NK-92 (cell line): ENCODE data around the gene GLDN.

ENCODE experiments used
- DNase-seq: peaks from one replicate; lab custom pipeline; 2025; ENCODE audit not compliant: unreplicated experiment; lab: John Stamatoyannopoulos, UW

The GLDN gene

DNA sequence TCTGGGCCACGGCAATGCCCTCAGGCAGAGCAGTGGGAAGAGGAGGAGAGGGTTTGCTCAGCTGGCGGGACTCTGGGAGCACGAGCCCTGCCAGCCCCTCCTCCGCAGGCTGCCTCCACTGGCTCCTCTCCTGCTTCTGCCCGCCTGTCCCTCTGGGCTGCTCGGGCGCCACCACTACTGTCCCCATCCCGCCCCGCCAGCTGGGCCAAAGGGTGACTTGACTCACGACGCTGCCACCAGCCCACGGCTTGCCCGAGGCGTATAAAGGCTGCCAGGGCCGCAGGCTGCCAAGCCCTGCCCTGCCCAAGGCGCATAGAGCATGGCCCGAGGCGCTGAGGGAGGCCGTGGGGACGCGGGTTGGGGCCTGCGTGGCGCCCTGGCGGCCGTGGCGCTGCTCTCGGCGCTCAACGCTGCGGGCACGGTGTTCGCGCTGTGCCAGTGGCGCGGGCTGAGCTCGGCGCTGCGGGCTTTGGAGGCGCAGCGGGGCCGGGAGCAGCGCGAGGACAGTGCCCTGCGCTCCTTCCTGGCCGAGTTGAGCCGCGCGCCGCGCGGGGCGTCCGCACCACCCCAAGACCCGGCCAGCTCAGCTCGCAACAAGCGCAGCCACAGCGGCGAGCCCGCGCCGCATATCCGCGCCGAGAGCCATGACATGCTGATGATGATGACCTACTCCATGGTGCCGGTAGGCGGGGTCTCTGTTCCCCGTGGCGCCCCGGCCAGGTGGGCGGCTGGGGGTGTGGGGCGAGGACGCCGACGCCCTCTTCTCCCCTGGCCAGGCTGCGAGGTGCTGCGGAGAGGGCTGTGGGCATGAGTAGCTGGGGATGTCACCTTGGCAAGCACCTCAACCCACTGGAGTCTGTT lies at the start of gene GLDN:
GLDN (plus strand) TSS at position 290 of the 861 bp plus-strand sequence; CDS start at position 320, 30 bp downstream.
- no peak for DNase-seq

DNA sequence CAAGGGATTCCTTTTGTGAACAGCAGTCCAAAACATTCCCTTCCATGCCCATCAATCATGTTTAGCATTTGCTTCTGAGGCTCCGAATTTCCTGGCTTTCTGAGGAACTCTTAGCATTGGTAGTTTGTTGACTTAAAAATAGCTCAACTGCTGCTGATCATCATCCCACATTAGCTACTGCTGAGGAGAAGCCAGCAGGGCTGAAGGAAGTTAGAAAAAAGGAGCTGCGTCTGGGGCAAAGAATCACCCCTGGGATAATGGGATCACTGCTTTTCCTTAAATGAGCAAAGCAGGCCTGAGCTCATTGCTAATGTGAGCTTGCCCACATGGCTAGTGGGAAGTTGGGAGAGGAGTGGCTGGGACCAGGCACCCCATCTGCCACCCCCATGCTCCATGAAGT lies 42.8 kb upstream of the GLDN start:
- no peak for DNase-seq

- DNase-seq: no peak
Measured at GRCh38 chr15:51299187-51300015, 42.1 kb upstream of the GLDN start.

- no peak for DNase-seq
Measured at GRCh38 chr15:51302480-51302879, 39.0 kb upstream of the GLDN start.

- no peak for DNase-seq
Measured at GRCh38 chr15:51303462-51303980, 37.9 kb upstream of the GLDN start.

GRCh38 chr15:51307325-51307724 lies 34.1 kb upstream of the GLDN start:
- no peak for DNase-seq

DNA sequence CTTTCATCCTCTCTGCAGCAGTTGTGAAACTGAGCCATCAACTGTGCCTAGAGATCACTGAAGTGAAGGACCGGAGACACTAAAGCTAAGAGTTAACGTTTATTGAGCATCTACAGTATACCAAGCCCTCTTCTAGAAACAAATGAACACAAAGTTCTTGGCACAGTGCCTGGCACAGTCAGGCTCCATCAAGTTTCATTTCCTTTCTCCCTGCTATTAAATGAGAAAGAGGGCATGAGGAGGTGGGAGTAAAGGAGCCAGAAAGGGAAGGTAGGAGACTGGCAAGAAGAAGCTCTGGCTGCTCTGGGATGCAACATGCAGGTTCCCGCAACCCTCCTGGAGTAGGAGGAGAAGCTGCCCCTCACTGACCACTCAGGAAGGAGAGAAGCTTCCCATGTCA lies 33.6 kb upstream of the GLDN start:
- no peak for DNase-seq

DNA sequence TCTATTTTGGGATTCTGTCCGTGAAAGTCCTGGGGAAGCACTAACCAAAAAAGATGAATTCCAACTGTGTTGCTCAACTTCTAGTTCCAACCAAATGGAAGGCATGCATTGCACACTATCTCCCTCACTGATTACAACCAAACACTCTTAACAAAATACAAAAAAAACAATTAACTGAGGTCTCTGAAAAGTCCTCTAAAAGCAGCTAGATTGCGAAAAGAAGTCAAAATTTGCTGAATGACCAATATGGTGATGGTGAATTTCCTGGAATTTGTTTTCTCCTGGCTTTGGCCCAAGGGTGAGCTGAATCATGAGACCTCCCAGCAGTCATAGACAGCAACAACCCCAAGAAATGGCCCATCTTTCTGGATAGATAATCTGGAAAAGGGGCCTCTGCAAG lies 31.4 kb upstream of the GLDN start:
- DNase-seq: no peak

- no peak for DNase-seq
Measured at GRCh38 chr15:51311510-51311909, 29.9 kb upstream of the GLDN start.

GRCh38 chr15:51312166-51313073 lies 29.0 kb upstream of the GLDN start:
- no peak for DNase-seq

GRCh38 chr15:51313074-51313393 lies 28.4 kb upstream of the GLDN start:
- no peak for DNase-seq

DNA sequence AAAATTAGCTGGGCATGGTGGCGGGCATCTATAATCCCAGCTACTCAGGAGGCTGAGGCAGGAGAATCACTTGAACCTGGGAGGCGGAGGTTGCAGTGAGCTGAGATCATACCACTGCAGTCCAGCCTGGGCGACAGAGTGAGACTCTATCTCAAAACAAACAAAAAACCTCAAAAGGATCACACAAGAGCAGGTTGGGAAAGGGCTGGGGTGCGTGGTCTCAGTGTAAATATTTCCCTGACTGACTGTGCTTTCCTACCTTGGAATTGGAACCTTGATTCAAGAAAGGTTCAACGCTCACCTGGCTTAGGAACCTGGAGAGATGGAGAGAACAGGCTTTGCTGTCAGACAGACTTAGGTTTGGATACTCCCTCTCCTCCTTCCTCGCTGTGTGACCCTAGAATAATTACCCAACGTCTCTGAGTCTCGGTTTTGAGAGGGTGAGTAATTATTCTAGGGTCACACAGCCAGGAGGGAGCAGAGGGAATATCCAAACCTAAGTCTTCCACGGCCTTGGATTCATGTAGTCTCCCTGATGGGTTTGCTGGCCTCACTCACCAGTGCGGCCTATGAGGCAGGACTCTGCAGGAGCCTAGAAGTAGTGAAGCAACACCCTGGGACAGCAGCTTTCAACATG lies 27.7 kb upstream of the GLDN start:
- DNase-seq: no peak

GRCh38 chr15:51314391-51315337 lies 26.8 kb upstream of the GLDN start:
- DNase-seq: no peak

DNA sequence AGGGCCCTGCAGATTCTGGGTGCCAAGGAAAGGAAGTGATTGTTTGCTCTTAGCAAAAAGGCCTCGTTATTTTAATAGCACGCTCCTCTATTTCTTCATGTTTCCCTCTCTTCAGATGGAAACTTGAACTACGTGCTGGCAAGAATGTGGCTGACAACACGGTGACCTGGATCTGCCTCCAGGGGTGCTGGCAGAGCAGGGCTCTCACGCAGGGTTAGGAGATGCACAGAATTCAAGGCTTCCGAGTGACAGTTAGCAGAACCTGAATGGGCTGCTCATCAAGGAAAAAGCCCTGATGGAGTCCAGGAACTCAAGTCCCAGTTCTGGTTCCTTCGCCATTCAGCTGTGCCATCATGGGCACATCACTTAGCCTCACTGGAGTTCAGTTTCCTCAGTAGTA lies 25.7 kb upstream of the GLDN start:
- DNase-seq: no peak

DNA sequence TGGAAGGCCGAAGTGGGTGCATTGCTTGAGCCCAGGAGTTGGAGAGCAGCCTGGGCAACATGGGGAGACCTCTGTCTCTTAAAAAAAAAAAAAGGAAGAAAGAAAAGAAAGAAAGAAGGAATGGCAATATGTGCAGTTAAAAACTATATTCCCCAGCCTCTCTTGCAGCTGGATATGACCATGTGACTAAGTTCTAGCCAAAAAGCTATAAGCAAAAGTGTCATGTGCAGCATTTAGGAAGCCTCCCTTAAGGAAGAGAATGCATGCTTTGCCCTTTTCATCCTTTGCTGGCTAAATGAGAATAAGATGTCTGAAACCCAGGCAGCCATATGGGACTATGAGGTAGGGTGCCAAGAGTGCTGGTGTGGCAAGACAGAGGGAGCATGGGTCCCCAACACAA lies 24.8 kb upstream of the GLDN start:
- no peak for DNase-seq

DNA sequence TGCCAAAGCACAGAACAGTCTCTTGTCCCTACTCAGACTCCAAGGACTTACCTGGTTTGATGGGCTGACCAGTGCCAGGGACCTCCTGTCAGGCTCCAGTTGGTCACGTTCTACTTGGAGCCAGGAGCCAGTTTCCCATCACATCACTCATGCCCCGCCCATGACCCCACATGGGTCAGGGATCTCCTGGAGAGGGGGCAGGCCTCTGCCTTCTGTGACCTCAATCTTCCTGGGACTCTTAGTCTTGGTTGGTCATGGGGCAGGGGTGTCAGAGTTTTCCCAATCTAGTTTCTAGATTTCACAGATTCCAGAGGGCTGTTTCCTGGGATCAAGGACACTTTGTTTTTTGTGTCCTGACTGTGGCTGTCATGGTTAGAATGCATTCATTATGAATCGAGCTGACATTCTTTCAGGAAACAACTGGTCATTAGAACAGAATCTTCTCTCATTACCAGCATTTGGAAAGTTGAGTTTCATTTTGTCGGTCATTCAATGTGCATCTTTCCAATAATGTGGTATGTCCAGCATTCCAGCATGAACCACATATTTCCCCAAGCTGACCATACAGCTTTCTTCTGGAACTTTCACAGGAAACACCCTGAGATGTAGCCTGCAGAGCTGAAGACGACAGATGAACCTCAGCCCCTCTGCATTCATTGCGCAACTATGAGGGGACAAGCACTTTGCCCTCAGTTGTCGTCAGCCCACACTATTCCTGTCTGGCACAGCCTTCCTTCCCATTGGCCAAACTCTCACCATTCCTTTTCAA lies 22.9 kb upstream of the GLDN start:
- DNase-seq: no peak

GRCh38 chr15:51319539-51319938 lies 21.9 kb upstream of the GLDN start:
- no peak for DNase-seq

GRCh38 chr15:51320843-51321242 lies 20.6 kb upstream of the GLDN start:
- no peak for DNase-seq

DNA sequence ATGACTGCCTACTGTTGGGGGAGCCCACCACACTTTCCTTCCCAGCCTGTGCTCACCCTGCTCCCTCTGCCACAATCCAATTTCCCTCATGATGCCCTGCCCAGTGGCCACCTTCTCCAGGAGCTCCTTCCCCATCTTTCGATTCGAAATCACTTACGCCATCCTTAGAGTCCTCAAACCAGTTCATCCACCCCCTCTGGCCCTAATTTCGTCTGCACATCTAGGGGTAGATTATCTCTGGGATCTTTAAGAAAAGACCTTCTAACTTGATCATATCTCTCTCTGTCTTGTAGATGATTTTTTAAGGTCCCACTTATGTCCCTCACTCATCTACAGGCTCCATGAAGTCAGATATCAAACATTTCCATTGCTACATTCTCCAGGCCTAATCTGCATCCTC lies 20.1 kb upstream of the GLDN start:
- no peak for DNase-seq
